Aorta (tissue), 5 donors: ENCODE results near the gene CDC42EP1. TPM values are rescaled to one million over a fixed set of nuclear protein-coding genes. Genes with fewer than 3 reads are reported as not detected.

ENCODE experiments used
- ATAC-seq: fragments of 200-7000 bp; cut with Tn5 transposase; one replicate; pipeline ENCODE4 v1.9.1; 2022; ENCODE audit warnings: moderate library complexity; ENCODE audit not compliant: low FRiP score
- DNase-seq, 2 donors: peaks; one replicate each; pipeline ENCODE4 v3.0.0-alpha.2; 2020
- H3K27ac ChIP-seq, 2 donors: one replicate each; pipeline ENCODE4 v1.5.1; 2013; ENCODE audit warnings: low read length in 2 of 2, mild to moderate bottlenecking in 2 of 2, moderate library complexity in 2 of 2, control low read depth in 1 of 2, inconsistent platforms in 1 of 2, low read depth in 1 of 2
- H3K27me3 ChIP-seq, 2 donors: one replicate each; pipeline ENCODE4 v1.6.1; 2013; ENCODE audit warnings: control low read depth in 1 of 2, low read length in 1 of 2, mild to moderate bottlenecking in 1 of 2, moderate library complexity in 1 of 2; ENCODE audit not compliant: insufficient read depth in 2 of 2, control insufficient read depth in 1 of 2
- H3K36me3 ChIP-seq, 2 donors: one replicate each; pipeline ENCODE4 v1.6.1; 2013; ENCODE audit warnings: control low read depth in 1 of 2, low read length in 1 of 2, mild to moderate bottlenecking in 1 of 2; ENCODE audit not compliant: insufficient read depth in 2 of 2, control insufficient read depth in 1 of 2
- H3K4me1 ChIP-seq, 2 donors: one replicate each; pipeline ENCODE4 v1.6.1; 2013; ENCODE audit warnings: low read length in 2 of 2, control low read depth in 1 of 2, mild to moderate bottlenecking in 1 of 2, moderate library complexity in 1 of 2; ENCODE audit not compliant: insufficient read depth in 2 of 2, control insufficient read depth in 1 of 2
- H3K4me3 ChIP-seq, 2 donors: one replicate each; pipeline ENCODE4 v1.5.1; 2013; ENCODE audit warnings: low read length in 2 of 2, control low read depth in 1 of 2, mild to moderate bottlenecking in 1 of 2
- H3K9me3 ChIP-seq: one replicate; pipeline ENCODE4 v1.6.1; 2013; ENCODE audit warnings: mild to moderate bottlenecking, low read length; ENCODE audit not compliant: control insufficient read depth
- WGBS, 2 donors: extraction: QIAGEN DNeasy Blood & Tissue Kit; methylation state at CpG; one replicate each; pipeline ENCODE4 v1.1.7; 2013; 5-methylcytosine and 5-hydroxymethylcytosine counted together
- intact Hi-C, 2 donors: fragments of 100-400 bp; cut with DNase I; formaldehyde crosslinking; loops; one replicate each; pipeline versions ENCODE4 v1.14.2 to v1.15.0; 2022
- polyA plus RNA-seq, 2 donors: library from polyadenylated mRNA; stranded (reverse); fragments of 200-250 nt; gene quantifications; one replicate each; pipeline ENCODE4 v1.2.3, GENCODE V29; 2013
- total RNA-seq, 2 donors: library from RNA; stranded (reverse); fragmentation: NEBNext Ultra II Directional; extraction: Animal tissue kit (Norgen Biotek cat#: 25700); gene quantifications; one replicate each; pipeline ENCODE4 v1.2.1, GENCODE V29; 2021
- donor health status: healthy with polysubstance abuse.
- donor health status: Bipolar disorder and iron deficiency.
- donor health status: DM: no; HTN: no; CAD: no.
- donor health status: DM: no; HTN: no; CAD: no.
- donor health status: DM: yes; HTN: yes; CAD: no.

Gene CDC42EP1
- total and polyA plus RNA-seq, 4 donors = 26.0 to 76.3 (median 56.9) TPM

GRCh38 chr22:37568448-37569008 is 8.2 kb downstream of the CDC42EP1 start:
- H3K9me3 ChIP-seq = no peaks in the 10 kb centered on the region
- DNase-seq (no peak), ATAC-seq (no peak)
- H3K4me3 ChIP-seq = no peak overlapping the region
- 75% methylated on average over 14 of the region's 14 CpGs for WGBS, 2 donors
- no peaks in the 10 kb centered on the region for H3K4me1 ChIP-seq
- no peak overlapping the region for H3K27ac ChIP-seq
- H3K27me3 ChIP-seq = no peaks in the 10 kb centered on the region
- peaks cover 0 to 2% of the 10 kb centered on the region in 2 donors for H3K36me3 ChIP-seq
- intact Hi-C loops = no loop called here

GRCh38 chr22:37569009-37569920 is 9.0 kb downstream of the CDC42EP1 start:
- H3K4me3 ChIP-seq = no peak overlapping the region
- intact Hi-C loops = no loop called here
- no peaks in the 10 kb centered on the region for H3K9me3 ChIP-seq
- WGBS, 2 donors = 51 to 53% methylated on average over 21 of the region's 21 CpGs
- ATAC-seq (no peak), DNase-seq (no peak)
- no peak overlapping the region for H3K27ac ChIP-seq
- no peaks in the 10 kb centered on the region for H3K4me1 ChIP-seq
- peaks cover 0 to 2% of the 10 kb centered on the region in 2 donors for H3K36me3 ChIP-seq
- no peaks in the 10 kb centered on the region for H3K27me3 ChIP-seq

GRCh38 chr22:37569921-37570660 is 9.8 kb downstream of the CDC42EP1 start:
- H3K4me1 ChIP-seq = no peaks in the 10 kb centered on the region
- intact Hi-C loops = loop anchor here in 1 of 2 donors (5.0 kb wide), 1 partner anchor 33 kb away; no protein-coding TSS in a partner anchor
- WGBS, 2 donors = 49 to 57% methylated on average over 9 of the region's 9 CpGs
- H3K27ac ChIP-seq = no peak overlapping the region
- H3K4me3 ChIP-seq = no peak overlapping the region
- no peaks in the 10 kb centered on the region for H3K27me3 ChIP-seq
- no peak for DNase-seq
- no peak for ATAC-seq
- H3K36me3 ChIP-seq = peaks cover 0 to 2% of the 10 kb centered on the region in 2 donors
- H3K9me3 ChIP-seq = no peaks in the 10 kb centered on the region

- H3K4me3 ChIP-seq = no peak overlapping the region
- ATAC-seq = no peak
- no peak overlapping the region for H3K27ac ChIP-seq
- no peaks in the 10 kb centered on the region for H3K4me1 ChIP-seq
- 63 to 65% methylated on average over 4 of the region's 4 CpGs for WGBS, 2 donors
- H3K36me3 ChIP-seq = peaks cover 0 to 2% of the 10 kb centered on the region in 2 donors
- H3K9me3 ChIP-seq = no peaks in the 10 kb centered on the region
- H3K27me3 ChIP-seq = no peaks in the 10 kb centered on the region
- DNase-seq = no peak
- intact Hi-C loops = loop anchor here in 1 of 2 donors (5.0 kb wide), 1 partner anchor 33 kb away; no protein-coding TSS in a partner anchor
These were observed 10.3 kb downstream of the CDC42EP1 start for GRCh38 chr22:37570661-37570976.

- 61 to 70% methylated on average over 16 of the region's 16 CpGs for WGBS, 2 donors
- peaks cover 0 to 2% of the 10 kb centered on the region in 2 donors for H3K36me3 ChIP-seq
- H3K9me3 ChIP-seq = no peaks in the 10 kb centered on the region
- no peak overlapping the region for H3K4me3 ChIP-seq
- H3K27ac ChIP-seq = no peak overlapping the region
- no peaks in the 10 kb centered on the region for H3K4me1 ChIP-seq
- no peaks in the 10 kb centered on the region for H3K27me3 ChIP-seq
- DNase-seq = no peak
- intact Hi-C loops = loop anchor here in 1 of 2 donors (5.0 kb wide), 1 partner anchor 34 kb away; no protein-coding TSS in a partner anchor
- ATAC-seq = no peak
These were observed 11.1 kb downstream of the CDC42EP1 start for GRCh38 chr22:37571258-37571991.

- H3K4me3 ChIP-seq = no peak overlapping the region
- ATAC-seq = no peak
- WGBS, 2 donors = 91 to 92% methylated on average over 8 of the region's 8 CpGs
- no peaks in the 10 kb centered on the region for H3K27me3 ChIP-seq
- no peaks in the 10 kb centered on the region for H3K36me3 ChIP-seq
- no peaks in the 10 kb centered on the region for H3K4me1 ChIP-seq
- no peak overlapping the region for H3K27ac ChIP-seq
- DNase-seq = no peak
- intact Hi-C loops = loop anchor here in 1 of 2 donors (5.0 kb wide), 1 partner anchor 35 kb away; no protein-coding TSS in a partner anchor
- no peaks in the 10 kb centered on the region for H3K9me3 ChIP-seq
These were observed 11.7 kb downstream of the CDC42EP1 start for GRCh38 chr22:37571992-37572373.

GRCh38 chr22:37575490-37576003 is 15.3 kb downstream of the CDC42EP1 start:
- DNase-seq = no peak
- no peaks in the 10 kb centered on the region for H3K4me1 ChIP-seq
- no peaks in the 10 kb centered on the region for H3K36me3 ChIP-seq
- WGBS, 2 donors = 85 to 88% methylated on average over 10 of the region's 10 CpGs
- H3K27me3 ChIP-seq = no peaks in the 10 kb centered on the region
- H3K4me3 ChIP-seq = no peak overlapping the region
- intact Hi-C loops = no loop called here
- no peak overlapping the region for H3K27ac ChIP-seq
- H3K9me3 ChIP-seq = no peaks in the 10 kb centered on the region
- ATAC-seq = no peak

- ATAC-seq (no peak), DNase-seq (no peak)
- 91 to 94% methylated on average over 5 of the region's 5 CpGs for WGBS, 2 donors
- Histone ChIP-seq H3K27me3 (no peaks in the 10 kb centered on the region), H3K4me3 (no peak overlapping the region), H3K9me3 (no peaks in the 10 kb centered on the region), H3K36me3 (no peaks in the 10 kb centered on the region), H3K27ac (no peak overlapping the region), H3K4me1 (no peaks in the 10 kb centered on the region)
- intact Hi-C loops = no loop called here
These were observed 17.7 kb downstream of the CDC42EP1 start for GRCh38 chr22:37578002-37578401.
